ENCODE measurements around the gene UNC45B.
"Not testable (repeated sequence)": the region's sequence is repeated elsewhere in the genome, so short reads cannot be mapped to it uniquely, and the experiment has no call there.

Gene UNC45B

GRCh38 chr17:35170968-35171771, 23.6 kb downstream of the UNC45B start:
- DNase-seq (ENCODE audit: low read depth): peak; percentile 2

GRCh38 chr17:35171834-35172233, 24.2 kb downstream of the UNC45B start:
- peak; percentile 2 for DNase-seq (ENCODE audit: low read depth)

GRCh38 chr17:35172321-35172720, 24.7 kb downstream of the UNC45B start:
- DNase-seq (ENCODE audit: low read depth): not testable (repeated sequence)

DNA sequence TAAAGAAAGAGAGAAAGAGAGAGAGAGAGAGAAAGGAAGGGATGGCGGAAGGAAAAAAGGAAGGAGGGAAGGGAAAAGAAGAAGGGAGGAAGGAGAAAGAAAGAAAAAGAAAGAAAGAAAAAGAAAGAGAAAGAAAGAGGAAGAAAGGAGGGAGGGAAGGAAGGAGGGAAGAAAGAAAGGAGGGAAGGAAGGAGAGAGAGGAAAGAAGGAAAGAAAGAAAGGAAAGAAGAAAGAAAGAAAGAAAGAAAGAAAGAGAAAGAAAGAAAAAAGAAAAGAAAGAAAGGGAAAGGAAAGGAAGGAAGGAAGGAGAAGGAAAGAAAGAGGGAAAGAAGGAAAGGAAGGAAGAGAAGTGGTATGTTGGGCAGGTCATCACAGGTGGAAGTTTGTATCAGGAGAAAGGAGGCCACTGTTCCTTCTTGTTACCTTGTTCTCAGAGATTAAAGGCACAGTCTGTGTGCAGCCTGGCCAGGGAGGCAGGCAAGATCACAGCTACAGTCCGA, 27.3 kb downstream of the UNC45B start:
- DNase-seq (ENCODE audit: low read depth): no peak

DNA sequence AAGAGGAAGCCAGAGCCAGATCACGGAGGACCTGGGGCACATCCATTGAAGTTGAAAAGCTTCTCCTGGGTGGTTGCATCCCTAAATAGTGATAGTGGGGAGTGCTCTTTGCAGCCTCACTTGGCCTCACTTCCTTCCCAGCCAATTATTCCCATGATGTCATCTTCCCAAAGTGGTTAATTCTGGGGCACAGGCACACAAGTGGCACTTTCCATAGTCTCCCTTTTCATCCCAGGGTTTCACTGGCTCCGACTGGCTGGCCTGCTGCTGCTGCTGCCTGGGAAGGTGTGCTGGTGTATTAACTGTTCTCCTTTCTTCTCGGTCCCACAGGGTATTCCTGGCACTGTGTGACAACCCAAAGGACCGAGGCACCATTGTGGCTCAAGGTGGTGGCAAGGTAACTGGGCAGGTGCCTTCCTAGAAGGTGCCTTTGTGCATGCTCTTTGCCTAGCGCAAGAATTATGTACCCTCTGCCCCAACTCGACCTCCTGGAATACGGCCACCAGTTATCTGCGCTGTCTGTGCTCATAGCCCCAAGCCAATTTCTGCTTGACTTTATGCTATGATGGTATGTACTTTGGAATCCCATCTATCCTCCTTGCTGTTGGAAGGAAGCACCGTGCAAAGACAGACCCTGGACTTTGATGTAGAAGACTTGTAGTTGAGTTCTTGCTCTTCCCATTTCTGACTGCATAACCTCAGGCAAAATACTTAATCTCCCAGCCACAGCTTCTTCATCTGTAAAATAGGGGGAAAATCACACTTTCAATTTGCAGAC, 28.2 kb downstream of the UNC45B start:
- no peak for DNase-seq (ENCODE audit: low read depth)

GRCh38 chr17:35176897-35177296, 29.3 kb downstream of the UNC45B start:
- DNase-seq (ENCODE audit: low read depth): no peak

- not testable (repeated sequence) for DNase-seq (ENCODE audit: low read depth)
Observed at GRCh38 chr17:35179379-35179778, 31.8 kb downstream of the UNC45B start.

- DNase-seq (ENCODE audit: low read depth): no peak
Observed at GRCh38 chr17:35183332-35183731, 35.7 kb downstream of the UNC45B start.

DNA sequence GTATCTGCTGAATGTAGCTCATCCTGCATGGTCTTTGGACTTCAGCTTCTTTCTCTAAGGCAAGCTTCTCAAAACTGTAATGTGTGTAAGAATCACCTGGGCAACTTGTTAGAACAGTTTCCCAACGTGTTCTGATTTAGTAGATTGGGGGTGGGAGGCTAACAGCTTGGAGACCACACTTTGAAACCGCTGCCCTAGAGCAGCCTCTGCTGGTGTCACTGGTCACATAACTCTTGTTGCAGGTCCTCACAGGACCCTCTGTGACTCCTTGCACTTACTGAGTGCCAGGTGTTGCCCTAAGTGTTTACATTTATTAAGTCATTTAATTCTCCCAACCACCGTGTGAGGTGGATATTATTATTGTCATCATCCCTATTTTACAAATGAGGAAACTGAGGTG, 36.7 kb downstream of the UNC45B start:
- no peak for DNase-seq (ENCODE audit: low read depth)

DNA sequence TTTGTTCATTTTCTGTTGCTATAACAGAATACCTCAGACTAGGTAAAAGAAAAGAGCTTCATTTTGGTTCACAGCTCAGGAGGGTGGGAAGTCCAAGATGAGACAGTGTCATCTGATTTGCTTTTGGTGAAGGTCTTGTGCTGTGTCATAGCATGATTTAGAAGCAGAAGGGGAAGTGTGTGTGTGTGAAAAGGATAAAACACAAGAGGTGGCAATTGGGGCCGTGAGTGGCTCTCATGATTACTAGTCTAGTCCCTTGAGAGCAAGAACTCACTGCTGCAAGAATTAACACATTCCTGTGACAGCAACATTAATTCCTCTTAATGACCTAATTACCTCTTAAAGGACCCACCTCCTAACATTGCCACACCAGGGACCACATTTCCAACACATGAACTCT, 38.2 kb downstream of the UNC45B start:
- DNase-seq (ENCODE audit: low read depth): no peak

DNA sequence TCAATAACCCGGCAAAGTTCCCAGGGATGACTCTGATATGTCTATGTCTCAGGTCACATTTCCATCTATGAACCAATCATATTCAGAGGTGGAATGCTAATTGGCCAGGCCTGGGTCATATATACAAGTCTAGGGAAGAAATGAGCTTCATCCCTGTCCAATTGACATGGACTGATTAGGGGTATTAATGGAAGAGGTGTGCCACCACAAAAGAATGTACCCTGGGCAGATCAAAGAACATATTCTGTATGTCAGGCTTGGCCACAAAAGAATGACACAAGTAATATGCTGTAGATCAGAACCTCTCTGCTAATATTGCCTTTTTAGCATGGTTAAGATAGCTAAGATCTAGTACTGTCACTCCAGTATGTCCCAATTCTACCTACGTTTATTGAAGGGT, 39.9 kb downstream of the UNC45B start:
- no peak for DNase-seq (ENCODE audit: low read depth)

DNA sequence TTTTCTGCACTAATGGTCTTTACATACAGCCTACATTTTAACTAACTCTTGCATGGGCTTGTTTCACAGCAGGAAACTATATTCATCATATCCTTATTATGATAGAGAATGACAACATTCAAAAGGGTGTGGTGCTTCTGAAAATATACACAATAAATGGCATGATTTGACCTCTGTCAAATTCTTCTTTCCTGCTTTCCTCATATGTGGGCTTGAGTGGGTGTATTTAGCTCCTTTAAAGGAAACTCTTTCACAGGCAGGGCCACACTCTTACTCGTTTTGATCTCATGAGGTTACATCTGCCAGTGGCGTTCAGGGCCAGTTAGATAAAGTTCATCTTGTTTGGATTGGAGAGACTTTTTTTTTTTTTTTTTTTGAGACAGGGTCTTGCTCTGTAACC, 40.5 kb downstream of the UNC45B start:
- no peak for DNase-seq (ENCODE audit: low read depth)

GRCh38 chr17:35189291-35189690, 41.7 kb downstream of the UNC45B start:
- no peak for DNase-seq (ENCODE audit: low read depth)

DNA sequence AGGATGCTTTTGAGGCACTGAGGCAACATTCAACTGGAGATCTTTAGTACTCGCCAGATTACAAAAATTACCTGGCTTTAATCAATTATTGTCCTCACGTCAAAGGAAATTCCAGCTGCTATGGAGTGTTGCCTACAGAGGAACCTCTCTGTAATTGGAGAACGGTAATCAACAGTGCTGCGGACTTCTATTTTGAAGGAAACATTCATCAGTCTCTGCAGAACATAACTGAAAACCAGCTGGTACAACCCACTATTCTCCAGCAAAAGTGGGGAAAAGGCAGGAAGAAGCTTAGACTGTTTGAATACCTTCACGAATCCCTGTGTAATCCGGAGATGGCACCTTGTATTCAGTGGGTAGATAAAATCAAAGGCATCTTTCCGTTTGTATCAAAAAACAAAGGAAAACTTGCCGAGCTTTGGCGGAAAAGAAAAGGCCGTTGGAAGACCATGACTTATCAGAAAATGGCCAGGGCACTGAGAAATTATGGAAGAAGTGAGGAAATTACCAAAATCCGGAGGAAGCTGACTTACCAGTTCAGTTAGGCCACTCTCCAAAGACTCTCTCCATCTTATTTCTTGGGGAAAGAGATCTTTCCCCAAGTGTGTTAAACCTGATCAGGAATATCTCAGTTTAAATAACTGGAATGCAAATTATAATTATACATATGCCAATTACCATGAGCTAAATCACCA, 43.5 kb downstream of the UNC45B start:
- no peak for DNase-seq (ENCODE audit: low read depth)

DNA sequence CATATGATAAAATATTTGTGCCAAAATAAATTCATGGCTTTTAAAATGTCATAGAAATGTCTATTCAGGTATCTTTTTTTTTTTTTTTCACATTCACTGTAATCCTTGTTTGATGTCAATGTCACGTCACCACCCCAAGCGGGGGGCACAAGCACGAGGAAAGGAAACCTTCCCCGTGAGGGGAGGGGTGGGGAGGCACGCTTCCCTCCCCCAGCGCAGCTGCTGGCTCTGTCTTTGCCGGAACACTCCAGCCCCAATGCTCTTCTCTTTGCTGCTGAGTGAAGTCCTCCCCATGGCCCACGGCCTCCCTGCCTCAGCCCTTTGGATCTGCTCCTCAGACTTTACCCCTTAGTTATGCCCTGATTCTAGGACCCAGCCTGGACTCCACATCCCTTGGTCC, 45.1 kb downstream of the UNC45B start:
- no peak for DNase-seq (ENCODE audit: low read depth)

DNA sequence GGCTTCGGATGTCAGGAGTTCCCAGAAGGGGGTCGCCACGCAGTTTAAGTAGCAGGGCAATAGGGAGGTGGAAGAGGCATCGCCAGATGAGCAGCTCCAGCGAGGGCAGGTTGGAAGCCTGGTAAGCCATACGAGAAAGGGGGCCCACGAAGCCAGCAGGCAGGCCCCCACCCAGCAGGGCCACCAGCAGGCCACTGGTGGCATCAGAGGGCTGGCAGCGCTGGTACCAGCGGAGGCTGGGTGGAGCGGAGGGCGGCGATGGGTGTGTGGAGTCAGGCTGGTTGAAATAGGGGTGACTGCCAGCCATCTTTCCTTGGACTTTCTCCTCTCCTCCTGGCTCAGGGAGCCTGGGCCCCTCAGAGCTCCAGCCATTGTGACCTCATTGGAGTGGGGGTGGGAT, 46.4 kb downstream of the UNC45B start, which contains the start of gene SLC35G3:
Gene SLC35G3 (minus strand): TSS at position 393 of the 400 bp plus-strand sequence. CDS start 86 bp downstream, at position 307.
- DNase-seq (ENCODE audit: low read depth): not testable (repeated sequence)

DNA sequence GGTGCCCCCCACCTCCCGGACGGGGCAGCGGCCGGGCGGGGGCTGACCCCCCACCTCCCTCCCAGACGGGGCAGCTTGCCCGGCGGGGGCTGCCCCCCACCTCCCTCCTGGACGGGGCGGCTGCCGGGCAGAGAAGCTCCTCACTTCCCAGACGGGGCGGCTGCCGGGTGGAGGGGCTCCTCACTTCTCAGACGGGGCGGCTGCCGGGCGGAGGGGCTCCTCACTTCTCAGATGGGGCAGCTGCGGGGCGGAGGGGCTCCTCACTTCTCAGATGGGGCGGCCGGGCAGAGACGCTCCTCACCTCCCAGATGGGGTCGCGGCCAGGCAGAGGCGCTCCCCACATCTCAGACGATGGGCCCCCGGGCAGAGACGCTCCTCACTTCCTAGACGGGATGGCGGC, 47.4 kb downstream of the UNC45B start:
- not testable (repeated sequence) for DNase-seq (ENCODE audit: low read depth)

DNA sequence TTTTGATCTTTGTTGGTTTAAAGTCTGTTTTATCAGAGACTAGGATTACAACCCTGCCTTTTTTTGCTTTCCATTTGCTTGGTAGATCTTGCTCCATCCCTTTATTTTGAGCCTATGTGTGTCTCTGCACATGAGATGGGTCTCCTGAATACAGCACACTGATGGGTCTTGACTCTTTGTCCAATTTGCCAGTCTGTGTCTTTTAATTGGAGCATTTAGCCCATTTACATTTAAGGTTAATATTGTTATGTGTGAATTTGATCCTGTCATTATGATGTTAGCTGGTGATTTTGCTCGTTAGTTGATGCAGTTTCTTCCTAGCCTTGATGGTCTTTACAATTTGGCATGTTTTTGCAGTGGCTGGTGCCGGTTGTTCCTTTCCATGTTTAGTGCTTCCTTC, 55.0 kb downstream of the UNC45B start:
- DNase-seq (ENCODE audit: low read depth): not testable (repeated sequence)

GRCh38 chr17:35210741-35211140, 63.1 kb downstream of the UNC45B start:
- DNase-seq (ENCODE audit: low read depth): no peak

GRCh38 chr17:35212668-35213067, 65.1 kb downstream of the UNC45B start:
- no peak for DNase-seq (ENCODE audit: low read depth)

GRCh38 chr17:35213412-35213940, 65.9 kb downstream of the UNC45B start:
- no peak for DNase-seq (ENCODE audit: low read depth)

GRCh38 chr17:35214192-35214591, 66.6 kb downstream of the UNC45B start:
- no peak for DNase-seq (ENCODE audit: low read depth)

All from HS-27A (cell line).